ENCODE data around the gene PCDHGC5. TPM values are rescaled to one million over a fixed set of nuclear protein-coding genes. Genes with fewer than 3 reads are reported as not detected.

PCDHGC5 gene
- total and polyA plus RNA-seq, 9 of the 15 experiments (the other 6 are each of a cell fraction or from before 2014, with no cell fraction given): not detected

- Histone ChIP-seq H4K20me1 (replicated peaks; ENCODE audit: control insufficient read depth, insufficient read depth, low read length) (no peaks in the 10 kb centered on the region), H3K4me1 (replicated peaks in 1 of 2; ENCODE audit: control insufficient read depth in 2 of 2, insufficient read depth in 2 of 2, low read length in 2 of 2) (peaks cover 0 to 15% of the 10 kb centered on the region in 2 experiments; a peak in 1 of 5 replicates), H3K9me1 (ENCODE audit: control insufficient read depth, insufficient read depth, low read length) (no peaks in the 10 kb centered on the region), H3K4me3 (no peak overlapping the region), H3K9me3 (replicated peaks; ENCODE audit: control insufficient read depth, insufficient read depth, low read depth, low read length) (no peaks in the 10 kb centered on the region), H3K27ac (ENCODE audit: extremely low read depth, low read depth, low read length) (no peak overlapping the region), H3K9ac (ENCODE audit: insufficient read depth in 1 of 2, low read depth in 2 of 2, low read length in 2 of 2) (no peak overlapping the region), H3K27me3 (ENCODE audit: control insufficient read depth in 2 of 2, insufficient read depth in 2 of 2, low read length in 2 of 2) (peaks cover 19 to 60% of the 10 kb centered on the region in 2 experiments), H3K4me2 (ENCODE audit: insufficient read depth, low read length) (no peak overlapping the region), H3K36me3 (ENCODE audit: control insufficient read depth, insufficient read depth, low read length) (no peaks in the 10 kb centered on the region), H3K79me2 (ENCODE audit: control insufficient read depth, insufficient read depth, low read length) (no peaks in the 10 kb centered on the region), H2AFZ (ENCODE audit: low read depth, low read length) (no peak overlapping the region)
- no TSS peak for BruUV-seq (replicated peaks)
- DNase-seq (ENCODE audit: extremely low read depth in 1 of 4, low spot score in 3 of 4) (no peak), ATAC-seq (no peak; the same call in 2 of the 3 replicates), FAIRE-seq (no peak)
- intact Hi-C loops (cut with micrococcal nuclease) (no loop called here), in situ Hi-C loops (cut with MboI) (no loop called here)
- ChIA-PET POLR2A (interaction anchor here (1.5 to 1.6 kb wide), 2 partner anchors 13 to 19 kb away, joined by 3 to 4 read pairs; no protein-coding TSS in a partner anchor), CTCF (ENCODE audit: low intra/inter-chr PET ratio) (no interaction called here)
- WGBS (ENCODE audit: insufficient coverage, low coverage, missing lambda C conversion rate): 0% methylated on average over 8 of the region's 8 CpGs
- no peak for TF ChIP-seq CREB3 (tag; conservative IDR thresholded peaks at IDR 0.05; ENCODE audit: low read depth)
- TF ChIP-seq, protein P1, sequence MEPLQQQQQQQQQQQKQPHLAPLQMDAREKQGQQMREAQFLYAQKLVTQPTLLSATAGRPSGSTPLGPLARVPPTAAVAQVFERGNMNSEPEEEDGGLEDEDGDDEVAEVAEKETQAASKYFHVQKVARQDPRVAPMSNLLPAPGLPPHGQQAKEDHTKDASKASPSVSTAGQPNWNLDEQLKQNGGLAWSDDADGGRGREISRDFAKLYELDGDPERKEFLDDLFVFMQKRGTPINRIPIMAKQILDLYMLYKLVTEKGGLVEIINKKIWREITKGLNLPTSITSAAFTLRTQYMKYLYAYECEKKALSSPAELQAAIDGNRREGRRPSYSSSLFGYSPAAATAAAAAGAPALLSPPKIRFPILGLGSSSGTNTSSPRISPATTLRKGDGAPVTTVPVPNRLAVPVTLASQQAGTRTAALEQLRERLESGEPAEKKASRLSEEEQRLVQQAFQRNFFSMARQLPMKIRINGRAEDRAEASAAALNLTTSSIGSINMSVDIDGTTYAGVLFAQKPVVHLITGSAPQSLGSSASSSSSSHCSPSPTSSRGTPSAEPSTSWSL (CRISPR knock-in tag; IDR thresholded peaks at IDR 0.05; ENCODE audit: borderline replicate concordance): no peak
- TF ChIP-seq DNMT1 (IDR thresholded peaks at IDR 0.05): no peak
- no peak for TF ChIP-seq NFE2L1 (tag; IDR thresholded peaks at IDR 0.05; ENCODE audit: borderline replicate concordance, low read depth)
- no peak for TF ChIP-seq MEF2A (IDR thresholded peaks at IDR 0.05; ENCODE audit: control insufficient read depth, low read depth, low read length)
- TF ChIP-seq TAF7 (tag; IDR thresholded peaks at IDR 0.05): no peak
These were observed 6.6 kb downstream of the PCDHGC5 start for GRCh38 chr5:141495453-141495811.

All from K562 (cell line).